ENCODE measurements around the gene ILKAP. TPM values are rescaled to one million over a fixed set of nuclear protein-coding genes. Genes with fewer than 3 reads are reported as not detected.

Gene ILKAP
- total and polyA plus RNA-seq, 11 donors, result 12.4 to 41.7 (median 24.0) TPM

- no peaks in the 10 kb centered on the region for H3K27me3 ChIP-seq
- ATAC-seq, result no peak
- H3K9me3 ChIP-seq, result no peaks in the 10 kb centered on the region
- WGBS, 4 donors, result 82 to 86% (median 84%) methylated on average over 15 to 22 of the region's 22 CpGs
- DNase-seq, result peak in 2 of 5 donors; percentile 20 to 56
- H3K4me3 ChIP-seq, result no peak overlapping the region
- H3K36me3 ChIP-seq, result no peaks in the 10 kb centered on the region
- H3K4me1 ChIP-seq, result peaks cover 0 to 14% (median 0%) of the 10 kb centered on the region in 12 donors
- H3K27ac ChIP-seq, result no peak overlapping the region
- no peak for TF ChIP-seq POLR2A (IDR thresholded peaks at IDR 0.05)
- TF ChIP-seq CTCF (IDR thresholded peaks at IDR 0.05), result no peak
- intact Hi-C loops (cut with DNase I), result no loop called here
These were observed 80.1 kb downstream of the ILKAP start for GRCh38 chr2:238123218-238123971.

GRCh38 chr2:238122287-238123217, 80.9 kb downstream of the ILKAP start:
- intact Hi-C loops (cut with DNase I), result no loop called here
- Histone ChIP-seq H3K27me3 (peaks cover 0 to 3% (median 0%) of the 10 kb centered on the region in 9 donors), H3K27ac (no peak overlapping the region), H3K4me1 (peaks cover 0 to 14% (median 0%) of the 10 kb centered on the region in 12 donors), H3K36me3 (no peaks in the 10 kb centered on the region), H3K9me3 (no peaks in the 10 kb centered on the region), H3K4me3 (no peak overlapping the region)
- TF ChIP-seq CTCF (IDR thresholded peaks at IDR 0.05) (no peak), POLR2A (IDR thresholded peaks at IDR 0.05) (no peak)
- 83 to 89% (median 86%) methylated on average over 25 to 29 of the region's 29 CpGs for WGBS, 4 donors
- ATAC-seq, result no peak
- DNase-seq, result peak in 2 of 5 donors; percentile 18 to 47

- no peak for ATAC-seq
These were observed 81.8 kb downstream of the ILKAP start for GRCh38 chr2:238121511-238122286.

More at GRCh38 chr2:238121511-238122286, 81.8 kb downstream of the ILKAP start:
- intact Hi-C loops (cut with DNase I), result no loop called here
- WGBS, 4 donors, result 87 to 90% (median 88%) methylated on average over 23 to 27 of the region's 27 CpGs
- H3K27me3 ChIP-seq, result peaks cover 0 to 11% (median 0%) of the 10 kb centered on the region in 9 donors
- peaks cover 0 to 9% (median 0%) of the 10 kb centered on the region in 12 donors for H3K4me1 ChIP-seq
- DNase-seq, result peak in 2 of 5 donors; percentile 16 to 59
- no peak overlapping the region for H3K27ac ChIP-seq
- no peaks in the 10 kb centered on the region for H3K36me3 ChIP-seq
- no peaks in the 10 kb centered on the region for H3K9me3 ChIP-seq
- no peak for TF ChIP-seq CTCF (IDR thresholded peaks at IDR 0.05)
- no peak for TF ChIP-seq POLR2A (IDR thresholded peaks at IDR 0.05)
- H3K4me3 ChIP-seq, result no peak overlapping the region
